Bronchial epithelial cell (primary cell): Measurements from ENCODE around the gene FBXW7. TPM values are rescaled to one million over a fixed set of nuclear protein-coding genes. Genes with fewer than 3 reads are reported as not detected.
A peak's percentile ranks its signal among the peaks of the same experiment; 100 is the strongest.

Experiments used
- DNase-seq: peaks from one replicate; pipeline ENCODE4 v3.0.0-alpha.2; 2010; ENCODE audit warnings: low read depth
- FAIRE-seq: peaks from 2 replicates; lab custom pipeline; 2011; peaks lifted over from hg19 to GRCh38; lab: Jason Lieb, UNC
- H3K27me3 ChIP-seq: 2 replicates; pipeline ENCODE4 v1.5.1; 2011; ENCODE audit warnings: low read length; ENCODE audit not compliant: control insufficient read depth, insufficient read depth
- H3K36me3 ChIP-seq: 2 replicates; pipeline ENCODE4 v1.5.1; 2011; ENCODE audit warnings: low read length; ENCODE audit not compliant: control insufficient read depth, insufficient read depth
- H3K4me3 ChIP-seq: 2 replicates; pipeline ENCODE4 v1.5.1; 2011; ENCODE audit warnings: mild to moderate bottlenecking, low read depth, low read length, control low read depth
- total RNA-seq: library from RNA; depleted of rRNA; stranded (reverse); fragments of >200 nt; gene quantifications from 2 replicates; pipeline ENCODE4 v1.2.1, GENCODE V29; 2014
- TF ChIP-seq, protein P1 (sequence below): IDR thresholded peaks from 2 replicates; pipeline ENCODE4 v1.5.1; 2011; ENCODE audit warnings: mild to moderate bottlenecking, moderate library complexity, low read length, control low read depth, inconsistent platforms; ENCODE audit not compliant: insufficient read depth, severe bottlenecking

Gene FBXW7
- total RNA-seq, 1 donor from 2014 or later, result 145 TPM

DNA sequence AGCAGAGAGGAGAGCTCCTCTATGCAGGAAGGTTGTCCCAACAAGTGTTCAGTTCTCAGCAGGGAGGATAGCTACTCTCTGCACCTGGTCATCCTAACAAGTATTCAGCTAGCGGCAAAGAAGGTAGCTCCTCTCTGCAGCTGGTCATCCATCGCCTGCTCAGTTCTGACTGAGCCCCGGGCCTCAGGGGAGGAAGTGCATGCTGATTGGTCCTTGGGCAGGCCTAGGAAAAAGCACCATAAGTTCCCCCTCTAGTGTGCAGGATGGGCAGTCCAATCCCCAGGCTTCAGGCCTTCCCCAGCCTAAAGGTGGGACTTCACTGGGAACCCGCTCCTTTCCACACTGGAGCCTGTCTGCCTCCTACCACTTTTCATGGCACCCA lies 4.4 kb upstream of the FBXW7 start:
- peaks cover 5% of the 10 kb centered on the region for H3K36me3 ChIP-seq
- DNase-seq (no peak), FAIRE-seq (no peak)
- no peaks in the 10 kb centered on the region for H3K27me3 ChIP-seq
- TF ChIP-seq, protein P1, sequence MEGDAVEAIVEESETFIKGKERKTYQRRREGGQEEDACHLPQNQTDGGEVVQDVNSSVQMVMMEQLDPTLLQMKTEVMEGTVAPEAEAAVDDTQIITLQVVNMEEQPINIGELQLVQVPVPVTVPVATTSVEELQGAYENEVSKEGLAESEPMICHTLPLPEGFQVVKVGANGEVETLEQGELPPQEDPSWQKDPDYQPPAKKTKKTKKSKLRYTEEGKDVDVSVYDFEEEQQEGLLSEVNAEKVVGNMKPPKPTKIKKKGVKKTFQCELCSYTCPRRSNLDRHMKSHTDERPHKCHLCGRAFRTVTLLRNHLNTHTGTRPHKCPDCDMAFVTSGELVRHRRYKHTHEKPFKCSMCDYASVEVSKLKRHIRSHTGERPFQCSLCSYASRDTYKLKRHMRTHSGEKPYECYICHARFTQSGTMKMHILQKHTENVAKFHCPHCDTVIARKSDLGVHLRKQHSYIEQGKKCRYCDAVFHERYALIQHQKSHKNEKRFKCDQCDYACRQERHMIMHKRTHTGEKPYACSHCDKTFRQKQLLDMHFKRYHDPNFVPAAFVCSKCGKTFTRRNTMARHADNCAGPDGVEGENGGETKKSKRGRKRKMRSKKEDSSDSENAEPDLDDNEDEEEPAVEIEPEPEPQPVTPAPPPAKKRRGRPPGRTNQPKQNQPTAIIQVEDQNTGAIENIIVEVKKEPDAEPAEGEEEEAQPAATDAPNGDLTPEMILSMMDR, result no peak
- no peak overlapping the region for H3K4me3 ChIP-seq

DNA sequence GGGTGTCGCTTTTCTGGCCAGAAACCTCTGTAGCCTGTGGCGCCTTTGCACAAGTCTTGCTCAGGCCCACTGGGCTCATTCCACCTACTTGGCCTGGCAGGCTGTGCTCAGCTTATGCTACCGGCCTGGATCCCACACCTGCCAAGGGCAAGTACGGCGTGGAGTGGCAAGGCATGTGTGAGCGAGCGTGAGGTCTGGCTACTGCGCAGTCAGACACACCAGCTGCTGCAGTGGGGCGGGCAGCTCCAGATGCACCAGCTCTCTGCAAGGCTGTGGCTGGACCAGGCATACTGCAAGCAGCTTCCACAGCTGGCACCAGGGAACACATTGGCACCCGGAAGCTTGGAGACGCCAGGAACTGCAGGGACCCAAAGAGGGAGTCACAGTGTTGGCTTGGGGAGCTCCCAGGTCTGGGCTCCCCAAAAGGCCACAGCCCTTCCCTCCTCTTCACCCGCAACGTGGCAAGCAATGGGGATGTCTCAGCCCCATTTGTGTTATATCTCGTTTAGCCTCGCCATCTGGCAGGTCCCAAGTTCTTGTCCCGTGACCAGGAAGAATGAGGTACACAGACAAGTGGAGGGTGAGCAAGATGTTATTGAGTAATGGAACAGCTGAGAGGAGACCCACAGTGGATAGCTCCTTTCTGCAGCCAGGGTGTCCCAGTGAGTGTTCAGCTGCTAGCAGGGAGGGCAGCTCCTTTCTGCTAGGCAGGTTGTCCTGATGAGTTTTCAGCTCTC lies 3.8 kb upstream of the FBXW7 start:
- DNase-seq (no peak), FAIRE-seq (no peak)
- H3K27me3 ChIP-seq, result no peaks in the 10 kb centered on the region
- no peak overlapping the region for H3K4me3 ChIP-seq
- TF ChIP-seq, protein P1, result no peak
- H3K36me3 ChIP-seq, result peaks cover 5% of the 10 kb centered on the region

DNA sequence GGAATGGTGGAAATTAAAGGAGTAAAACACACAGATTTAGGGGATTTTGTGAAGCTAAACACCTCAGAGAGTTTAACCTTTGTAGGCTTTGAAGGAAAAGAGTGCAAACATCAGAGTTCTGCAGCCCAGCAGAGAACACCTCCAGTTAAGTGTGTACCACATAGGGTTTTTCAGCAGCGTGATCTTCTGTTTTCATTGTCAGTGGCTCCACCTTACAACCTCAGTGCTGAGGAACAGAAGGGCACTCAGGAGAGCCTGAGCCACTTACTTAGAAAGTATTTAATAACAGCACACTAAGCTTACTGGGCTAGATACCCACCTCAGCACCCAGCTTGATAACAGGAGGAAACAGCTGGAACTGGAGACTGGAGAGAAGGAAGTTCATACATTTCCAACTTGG lies 2.0 kb upstream of the FBXW7 start:
- TF ChIP-seq, protein P1, result no peak
- DNase-seq (no peak), FAIRE-seq (no peak)
- Histone ChIP-seq H3K27me3 (no peaks in the 10 kb centered on the region), H3K4me3 (no peak overlapping the region), H3K36me3 (peaks cover 5% of the 10 kb centered on the region)

DNA sequence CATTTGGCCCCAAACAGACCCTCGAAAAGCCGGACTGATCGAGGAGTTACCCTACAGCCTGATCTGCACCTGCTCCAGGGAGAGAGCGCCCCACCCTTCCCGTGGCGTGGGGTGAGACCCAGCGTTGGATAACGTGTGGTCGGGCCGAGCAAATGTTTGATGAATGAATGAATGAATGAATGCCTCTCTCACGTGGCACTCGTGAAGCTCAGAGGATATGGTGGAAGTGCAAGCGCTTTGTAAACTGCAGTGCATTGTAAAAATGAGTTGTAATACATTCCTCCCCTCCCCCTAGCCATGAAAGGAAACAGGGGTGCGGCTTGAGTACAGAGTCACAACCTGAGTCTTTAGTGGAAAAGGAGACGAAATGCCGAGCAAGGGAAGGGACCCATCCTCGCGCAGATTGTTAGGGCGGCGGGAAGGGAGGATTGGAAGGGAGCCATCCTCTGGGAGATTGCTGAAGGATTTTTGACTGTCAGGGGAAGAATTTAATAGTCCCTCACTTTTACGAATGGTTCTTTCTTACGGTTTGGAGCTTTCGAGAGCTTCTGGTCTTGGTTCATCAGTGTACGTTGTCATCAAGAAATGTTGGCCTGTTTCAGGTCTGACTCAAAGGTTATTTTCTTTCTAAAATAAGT lies 772 bp upstream of the FBXW7 start:
- Histone ChIP-seq H3K27me3 (no peaks in the 10 kb centered on the region), H3K36me3 (peaks cover 5% of the 10 kb centered on the region), H3K4me3 (peak overlapping the region; percentile 77)
- TF ChIP-seq, protein P1, result no peak
- DNase-seq, result peak; percentile 74
- no peak for FAIRE-seq

DNA sequence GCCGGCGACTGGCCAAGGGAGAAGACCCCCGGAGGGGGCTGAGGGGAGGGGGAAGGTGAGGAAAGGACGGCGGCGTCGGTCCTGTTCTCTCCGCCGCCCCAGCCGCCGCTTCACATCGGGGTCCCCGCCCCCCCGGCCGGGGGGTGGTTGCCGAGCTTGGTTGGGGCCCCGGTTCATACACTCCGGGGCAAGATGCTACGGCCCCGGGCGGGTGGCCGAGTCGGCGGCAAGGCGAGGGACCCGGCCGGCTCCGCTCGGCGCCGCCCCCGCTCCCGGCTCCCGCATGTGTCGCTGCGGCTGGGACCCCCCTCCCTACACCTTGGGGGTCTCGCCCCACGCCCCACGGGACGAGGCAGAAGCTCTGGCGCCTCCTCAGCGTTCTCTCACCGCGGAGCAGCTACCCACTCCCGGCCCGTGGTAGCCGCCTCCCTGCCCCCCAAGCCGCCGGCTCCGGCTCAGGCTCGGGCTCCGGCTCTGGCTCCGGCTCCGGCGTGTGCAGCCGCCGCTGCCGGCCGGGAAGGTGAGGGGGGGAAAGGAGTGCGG lies 461 bp downstream of the FBXW7 start:
- peaks cover 7% of the 10 kb centered on the region for H3K36me3 ChIP-seq
- peak overlapping the region; percentile 77 for H3K4me3 ChIP-seq
- FAIRE-seq, result no peak
- no peaks in the 10 kb centered on the region for H3K27me3 ChIP-seq
- TF ChIP-seq, protein P1, result no peak
- no peak for DNase-seq
